GM10847 (cell line): ENCODE data around the gene CACNA2D3.

Experiments
- POLR2A ChIP-seq: IDR thresholded peaks from 2 replicates; pipeline ENCODE4 v1.6.1; 2011; ENCODE audit not compliant: insufficient read length; ENCODE audit errors: extremely low read depth

CACNA2D3 gene

GRCh38 chr3:54214845-54215244, 92.5 kb downstream of the CACNA2D3 start:
- no peak for TF ChIP-seq POLR2A

DNA sequence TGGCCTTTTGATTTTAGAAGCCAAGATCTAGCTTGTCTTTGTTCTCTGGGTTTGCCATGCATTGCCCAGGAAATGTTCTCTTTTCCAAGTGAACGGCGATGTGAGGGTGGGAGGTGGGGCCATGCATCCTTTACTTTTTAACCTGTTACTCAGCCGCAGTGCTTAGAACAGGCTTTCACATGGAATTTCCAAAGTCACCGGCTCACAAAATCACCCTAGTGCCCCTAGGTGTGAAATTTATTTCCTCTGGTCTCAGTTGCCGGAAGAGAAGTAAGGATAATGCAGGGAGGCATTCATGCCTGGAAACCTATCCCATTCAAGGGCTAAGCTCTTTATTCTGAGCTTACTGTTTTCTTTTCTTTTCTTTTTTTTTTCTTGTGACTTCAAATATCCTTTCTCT, 93.2 kb downstream of the CACNA2D3 start:
- TF ChIP-seq POLR2A = no peak

GRCh38 chr3:54217828-54218227, 95.5 kb downstream of the CACNA2D3 start:
- no peak for TF ChIP-seq POLR2A

DNA sequence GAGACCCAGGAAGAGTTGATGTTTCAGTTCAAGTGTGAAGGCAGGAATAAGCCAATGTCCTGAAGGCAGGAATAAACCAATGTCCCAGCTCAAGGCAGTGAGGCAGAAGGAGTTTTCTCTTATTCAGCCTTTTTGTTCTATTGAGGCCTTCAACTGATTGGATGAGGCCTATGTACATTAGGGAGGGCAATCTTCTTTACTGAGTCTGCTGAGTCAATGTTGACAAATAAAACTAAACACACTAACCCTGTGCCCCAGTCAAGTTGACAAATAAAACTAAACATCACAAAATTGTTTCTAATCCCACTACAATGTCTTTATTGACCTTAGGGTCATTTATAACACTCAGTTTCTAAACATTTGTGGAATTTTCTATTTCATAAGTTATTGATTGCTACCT, 100.0 kb downstream of the CACNA2D3 start:
- TF ChIP-seq POLR2A = no peak

DNA sequence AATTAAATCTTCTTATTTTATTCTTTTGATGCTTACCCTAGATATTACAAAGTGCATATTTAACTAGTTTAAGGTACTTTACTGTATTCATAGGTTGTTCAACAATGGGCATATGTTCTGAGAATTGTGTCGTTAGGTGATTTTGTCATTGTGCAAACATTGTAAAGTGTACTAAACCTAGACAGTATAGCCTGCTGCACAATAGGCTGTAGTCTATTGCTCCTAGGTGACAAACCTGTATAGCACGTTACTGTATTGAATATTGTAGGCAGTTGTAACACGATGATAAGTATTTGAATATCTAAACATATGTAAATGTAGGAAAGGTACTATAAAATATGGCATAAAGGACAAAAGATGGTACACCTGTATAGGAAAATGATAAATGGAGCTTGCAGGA, 100.7 kb downstream of the CACNA2D3 start:
- TF ChIP-seq POLR2A = no peak

GRCh38 chr3:54225841-54226528, 103.6 kb downstream of the CACNA2D3 start:
- no peak for TF ChIP-seq POLR2A

- TF ChIP-seq POLR2A = no peak
Measured at GRCh38 chr3:54228806-54229205, 106.5 kb downstream of the CACNA2D3 start.

GRCh38 chr3:54232618-54233017, 110.3 kb downstream of the CACNA2D3 start:
- no peak for TF ChIP-seq POLR2A

DNA sequence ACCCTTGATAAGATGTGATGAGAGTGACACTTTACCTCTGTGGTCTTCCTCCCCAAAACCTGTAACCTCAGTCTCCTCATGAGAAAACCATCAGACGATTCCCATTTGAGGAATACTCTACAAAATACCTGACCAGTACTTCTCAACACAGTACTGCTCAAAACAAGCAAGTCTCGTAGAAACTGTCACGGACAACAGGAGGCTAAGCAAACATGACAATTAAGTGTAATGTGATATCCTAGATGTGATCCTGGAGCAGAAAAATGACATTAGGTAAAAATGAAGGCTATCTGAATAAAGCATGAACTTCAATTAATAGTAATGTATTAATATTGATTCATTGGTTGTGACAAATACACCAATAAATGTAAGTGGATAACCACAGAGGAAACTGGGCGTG, 113.6 kb downstream of the CACNA2D3 start:
- TF ChIP-seq POLR2A = no peak

DNA sequence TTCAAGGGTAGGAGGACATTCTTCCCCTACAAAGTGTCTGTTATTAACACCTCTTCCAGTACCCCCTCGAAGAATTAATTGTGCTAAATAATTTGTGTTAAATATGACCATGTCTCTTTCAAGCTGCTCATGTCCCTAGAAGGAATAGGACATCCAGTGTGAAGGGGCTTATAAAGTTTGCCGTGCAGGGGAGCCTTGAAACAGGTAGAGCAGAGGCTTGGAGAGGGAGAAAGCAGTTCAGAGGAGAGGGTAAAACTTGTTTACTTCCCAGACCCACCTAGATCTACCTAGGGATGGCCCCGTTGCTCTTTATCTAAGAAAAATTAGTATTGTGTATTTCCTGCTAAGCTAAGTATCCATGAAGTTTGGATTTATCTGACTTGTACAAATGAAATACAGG, 114.8 kb downstream of the CACNA2D3 start:
- TF ChIP-seq POLR2A = no peak

- TF ChIP-seq POLR2A = no peak
Measured at GRCh38 chr3:54237788-54238502, 115.6 kb downstream of the CACNA2D3 start.

GRCh38 chr3:54240309-54240708, 118.0 kb downstream of the CACNA2D3 start:
- TF ChIP-seq POLR2A = no peak

GRCh38 chr3:54243056-54243931, 120.9 kb downstream of the CACNA2D3 start:
- TF ChIP-seq POLR2A = no peak

- no peak for TF ChIP-seq POLR2A
Measured at GRCh38 chr3:54243960-54244682, 121.8 kb downstream of the CACNA2D3 start.

DNA sequence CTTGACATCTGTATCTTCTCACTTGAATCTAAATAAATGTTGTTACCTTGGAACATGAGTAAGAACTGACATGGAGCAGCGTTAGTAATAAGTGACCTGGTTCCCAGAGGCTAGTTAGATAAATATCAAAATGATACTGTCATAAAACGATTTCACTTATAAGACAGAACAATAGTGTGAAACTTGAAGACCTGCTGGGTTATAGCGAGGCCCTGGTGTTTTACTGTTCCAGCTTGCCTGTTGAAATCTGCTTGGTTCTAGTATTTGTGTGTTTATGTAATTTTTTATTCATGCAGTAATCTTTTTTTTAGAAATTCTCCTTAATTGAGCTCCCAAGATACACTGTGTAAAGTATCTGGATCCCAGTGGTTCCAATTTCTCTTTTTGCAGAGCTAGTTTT, 129.4 kb downstream of the CACNA2D3 start:
- TF ChIP-seq POLR2A = no peak
